ENCODE results near the gene TMEM116.

The TMEM116 gene

DNA sequence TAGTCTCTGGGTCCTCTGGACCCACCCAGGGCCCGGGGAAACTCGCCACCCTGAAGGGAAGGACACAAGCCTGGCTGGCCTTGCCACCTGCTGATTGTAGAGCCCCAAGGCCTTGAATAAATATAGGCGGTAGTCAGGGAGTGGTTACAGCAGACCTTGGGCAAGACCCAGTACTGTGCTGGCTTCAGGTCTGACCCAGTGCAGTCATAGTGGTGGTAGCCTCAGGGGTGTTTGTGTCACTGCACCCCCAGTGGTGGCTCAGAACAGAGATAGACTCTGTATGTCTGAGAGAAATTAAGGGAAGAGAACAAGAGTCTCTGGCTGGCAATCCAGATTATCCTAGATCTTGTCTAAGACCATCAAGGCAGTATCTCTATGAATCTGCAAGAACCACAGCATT, 107.5 kb downstream of the TMEM116 start (continued):
- TF ChIP-seq, protein P1, sequence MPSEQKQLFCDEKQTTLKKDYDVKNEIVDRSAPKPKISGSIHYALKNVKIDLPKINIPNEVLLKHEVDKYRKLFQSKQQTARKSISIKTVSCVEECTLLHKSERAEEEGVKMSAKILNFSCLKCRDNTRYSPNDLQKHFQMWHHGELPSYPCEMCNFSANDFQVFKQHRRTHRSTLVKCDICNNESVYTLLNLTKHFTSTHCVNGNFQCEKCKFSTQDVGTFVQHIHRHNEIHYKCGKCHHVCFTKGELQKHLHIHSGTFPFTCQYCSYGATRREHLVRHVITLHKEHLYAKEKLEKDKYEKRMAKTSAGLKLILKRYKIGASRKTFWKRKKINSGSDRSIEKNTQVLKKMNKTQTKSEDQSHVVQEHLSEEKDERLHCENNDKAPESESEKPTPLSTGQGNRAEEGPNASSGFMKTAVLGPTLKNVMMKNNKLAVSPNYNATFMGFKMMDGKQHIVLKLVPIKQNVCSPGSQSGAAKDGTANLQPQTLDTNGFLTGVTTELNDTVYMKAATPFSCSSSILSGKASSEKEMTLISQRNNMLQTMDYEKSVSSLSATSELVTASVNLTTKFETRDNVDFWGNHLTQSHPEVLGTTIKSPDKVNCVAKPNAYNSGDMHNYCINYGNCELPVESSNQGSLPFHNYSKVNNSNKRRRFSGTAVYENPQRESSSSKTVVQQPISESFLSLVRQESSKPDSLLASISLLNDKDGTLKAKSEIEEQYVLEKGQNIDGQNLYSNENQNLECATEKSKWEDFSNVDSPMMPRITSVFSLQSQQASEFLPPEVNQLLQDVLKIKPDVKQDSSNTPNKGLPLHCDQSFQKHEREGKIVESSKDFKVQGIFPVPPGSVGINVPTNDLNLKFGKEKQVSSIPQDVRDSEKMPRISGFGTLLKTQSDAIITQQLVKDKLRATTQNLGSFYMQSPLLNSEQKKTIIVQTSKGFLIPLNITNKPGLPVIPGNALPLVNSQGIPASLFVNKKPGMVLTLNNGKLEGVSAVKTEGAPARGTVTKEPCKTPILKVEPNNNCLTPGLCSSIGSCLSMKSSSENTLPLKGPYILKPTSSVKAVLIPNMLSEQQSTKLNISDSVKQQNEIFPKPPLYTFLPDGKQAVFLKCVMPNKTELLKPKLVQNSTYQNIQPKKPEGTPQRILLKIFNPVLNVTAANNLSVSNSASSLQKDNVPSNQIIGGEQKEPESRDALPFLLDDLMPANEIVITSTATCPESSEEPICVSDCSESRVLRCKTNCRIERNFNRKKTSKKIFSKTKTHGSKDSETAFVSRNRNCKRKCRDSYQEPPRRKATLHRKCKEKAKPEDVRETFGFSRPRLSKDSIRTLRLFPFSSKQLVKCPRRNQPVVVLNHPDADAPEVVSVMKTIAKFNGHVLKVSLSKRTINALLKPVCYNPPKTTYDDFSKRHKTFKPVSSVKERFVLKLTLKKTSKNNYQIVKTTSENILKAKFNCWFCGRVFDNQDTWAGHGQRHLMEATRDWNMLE (tag by site-specific recombination; conservative IDR thresholded peaks at IDR 0.05; ENCODE audit: low read depth) = no peak
- TF ChIP-seq ZNF610 (tag by site-specific recombination; IDR thresholded peaks at IDR 0.05; ENCODE audit: borderline replicate concordance) = no peak
- no peak for TF ChIP-seq ZNF202 (tag by site-specific recombination; IDR thresholded peaks at IDR 0.05; ENCODE audit: borderline replicate concordance)
- no peak for TF ChIP-seq ZNF169 (tag by site-specific recombination; IDR thresholded peaks at IDR 0.05)
- TF ChIP-seq ZNF335 (tag by site-specific recombination; conservative IDR thresholded peaks at IDR 0.05) = no peak
- TF ChIP-seq ZNF174 (tag by site-specific recombination; IDR thresholded peaks at IDR 0.05) = no peak
- TF ChIP-seq, protein P2, sequence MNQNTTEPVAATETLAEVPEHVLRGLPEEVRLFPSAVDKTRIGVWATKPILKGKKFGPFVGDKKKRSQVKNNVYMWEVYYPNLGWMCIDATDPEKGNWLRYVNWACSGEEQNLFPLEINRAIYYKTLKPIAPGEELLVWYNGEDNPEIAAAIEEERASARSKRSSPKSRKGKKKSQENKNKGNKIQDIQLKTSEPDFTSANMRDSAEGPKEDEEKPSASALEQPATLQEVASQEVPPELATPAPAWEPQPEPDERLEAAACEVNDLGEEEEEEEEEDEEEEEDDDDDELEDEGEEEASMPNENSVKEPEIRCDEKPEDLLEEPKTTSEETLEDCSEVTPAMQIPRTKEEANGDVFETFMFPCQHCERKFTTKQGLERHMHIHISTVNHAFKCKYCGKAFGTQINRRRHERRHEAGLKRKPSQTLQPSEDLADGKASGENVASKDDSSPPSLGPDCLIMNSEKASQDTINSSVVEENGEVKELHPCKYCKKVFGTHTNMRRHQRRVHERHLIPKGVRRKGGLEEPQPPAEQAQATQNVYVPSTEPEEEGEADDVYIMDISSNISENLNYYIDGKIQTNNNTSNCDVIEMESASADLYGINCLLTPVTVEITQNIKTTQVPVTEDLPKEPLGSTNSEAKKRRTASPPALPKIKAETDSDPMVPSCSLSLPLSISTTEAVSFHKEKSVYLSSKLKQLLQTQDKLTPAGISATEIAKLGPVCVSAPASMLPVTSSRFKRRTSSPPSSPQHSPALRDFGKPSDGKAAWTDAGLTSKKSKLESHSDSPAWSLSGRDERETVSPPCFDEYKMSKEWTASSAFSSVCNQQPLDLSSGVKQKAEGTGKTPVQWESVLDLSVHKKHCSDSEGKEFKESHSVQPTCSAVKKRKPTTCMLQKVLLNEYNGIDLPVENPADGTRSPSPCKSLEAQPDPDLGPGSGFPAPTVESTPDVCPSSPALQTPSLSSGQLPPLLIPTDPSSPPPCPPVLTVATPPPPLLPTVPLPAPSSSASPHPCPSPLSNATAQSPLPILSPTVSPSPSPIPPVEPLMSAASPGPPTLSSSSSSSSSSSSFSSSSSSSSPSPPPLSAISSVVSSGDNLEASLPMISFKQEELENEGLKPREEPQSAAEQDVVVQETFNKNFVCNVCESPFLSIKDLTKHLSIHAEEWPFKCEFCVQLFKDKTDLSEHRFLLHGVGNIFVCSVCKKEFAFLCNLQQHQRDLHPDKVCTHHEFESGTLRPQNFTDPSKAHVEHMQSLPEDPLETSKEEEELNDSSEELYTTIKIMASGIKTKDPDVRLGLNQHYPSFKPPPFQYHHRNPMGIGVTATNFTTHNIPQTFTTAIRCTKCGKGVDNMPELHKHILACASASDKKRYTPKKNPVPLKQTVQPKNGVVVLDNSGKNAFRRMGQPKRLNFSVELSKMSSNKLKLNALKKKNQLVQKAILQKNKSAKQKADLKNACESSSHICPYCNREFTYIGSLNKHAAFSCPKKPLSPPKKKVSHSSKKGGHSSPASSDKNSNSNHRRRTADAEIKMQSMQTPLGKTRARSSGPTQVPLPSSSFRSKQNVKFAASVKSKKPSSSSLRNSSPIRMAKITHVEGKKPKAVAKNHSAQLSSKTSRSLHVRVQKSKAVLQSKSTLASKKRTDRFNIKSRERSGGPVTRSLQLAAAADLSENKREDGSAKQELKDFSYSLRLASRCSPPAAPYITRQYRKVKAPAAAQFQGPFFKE (tag by site-specific recombination; IDR thresholded peaks at IDR 0.05; ENCODE audit: borderline replicate concordance) = no peak
- TF ChIP-seq ZBTB17 (tag by site-specific recombination; IDR thresholded peaks at IDR 0.05) = no peak
- no peak for TF ChIP-seq ZNF596 (tag by site-specific recombination; IDR thresholded peaks at IDR 0.05)
- no peak for TF ChIP-seq ZNF184 (tag by site-specific recombination; IDR thresholded peaks at IDR 0.05)
- TF ChIP-seq, protein P3, sequence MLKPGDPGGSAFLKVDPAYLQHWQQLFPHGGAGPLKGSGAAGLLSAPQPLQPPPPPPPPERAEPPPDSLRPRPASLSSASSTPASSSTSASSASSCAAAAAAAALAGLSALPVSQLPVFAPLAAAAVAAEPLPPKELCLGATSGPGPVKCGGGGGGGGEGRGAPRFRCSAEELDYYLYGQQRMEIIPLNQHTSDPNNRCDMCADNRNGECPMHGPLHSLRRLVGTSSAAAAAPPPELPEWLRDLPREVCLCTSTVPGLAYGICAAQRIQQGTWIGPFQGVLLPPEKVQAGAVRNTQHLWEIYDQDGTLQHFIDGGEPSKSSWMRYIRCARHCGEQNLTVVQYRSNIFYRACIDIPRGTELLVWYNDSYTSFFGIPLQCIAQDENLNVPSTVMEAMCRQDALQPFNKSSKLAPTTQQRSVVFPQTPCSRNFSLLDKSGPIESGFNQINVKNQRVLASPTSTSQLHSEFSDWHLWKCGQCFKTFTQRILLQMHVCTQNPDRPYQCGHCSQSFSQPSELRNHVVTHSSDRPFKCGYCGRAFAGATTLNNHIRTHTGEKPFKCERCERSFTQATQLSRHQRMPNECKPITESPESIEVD (tag by site-specific recombination; IDR thresholded peaks at IDR 0.05) = no peak
- TF ChIP-seq ZXDB (tag by site-specific recombination; IDR thresholded peaks at IDR 0.05) = no peak
- no peak for TF ChIP-seq ZBTB48 (tag by site-specific recombination; IDR thresholded peaks at IDR 0.05)
- TF ChIP-seq BCL11B (tag by site-specific recombination; IDR thresholded peaks at IDR 0.05; ENCODE audit: low read depth) = no peak
- TF ChIP-seq ZIC2 (tag by site-specific recombination; IDR thresholded peaks at IDR 0.05) = no peak

Data from HEK293 (cell line).